Measurements from ENCODE around the gene EML6.

- no peak for TF ChIP-seq SP1 (IDR thresholded peaks at IDR 0.05; ENCODE audit: low read depth, low read length)
- TF ChIP-seq RXRA (IDR thresholded peaks at IDR 0.05; ENCODE audit: insufficient read depth, low read depth, low read length), result no peak
- TF ChIP-seq MAFK (IDR thresholded peaks at IDR 0.05; ENCODE audit: low read depth, low read length), result no peak
- no peak for TF ChIP-seq MAX (IDR thresholded peaks at IDR 0.05)
- no peak for TF ChIP-seq POLR2A (IDR thresholded peaks at IDR 0.05; ENCODE audit: control extremely low read depth in 1 of 2, low read depth in 2 of 2, low read length in 2 of 2)
Observed at GRCh38 chr2:54770676-54771075, 47.2 kb downstream of the EML6 start.
